Gastroesophageal sphincter (tissue), 3 donors: Measurements from ENCODE around the gene LUC7L.

ENCODE experiments used
- CTCF ChIP-seq, 4 experiments: fragments of 200-600 bp in 2 of 4; fragments of 450-650 bp in 2 of 4; sonication (generic) in 1 of 4; IDR thresholded peaks; one replicate each; pipeline ENCODE4 v1.5.1; 2017 to 2019; ENCODE audit warnings: antibody characterized with exemption in 4 of 4, mild to moderate bottlenecking in 2 of 4, moderate library complexity in 2 of 4
- EP300 ChIP-seq: sonication (generic); formaldehyde crosslinking; IDR thresholded peaks from one replicate; pipeline ENCODE4 v1.6.1; 2017; ENCODE audit warnings: antibody characterized with exemption, mild to moderate bottlenecking
- POLR2A ChIP-seq, 2 donors: fragments of 450-650 bp; IDR thresholded peaks; one replicate each; pipeline ENCODE4 v1.6.1; 2017; ENCODE audit warnings: antibody characterized with exemption in 2 of 2, mild to moderate bottlenecking in 2 of 2, moderate library complexity in 1 of 2
- POLR2AphosphoS5 ChIP-seq: sonication (generic); formaldehyde crosslinking; IDR thresholded peaks from one replicate; pipeline ENCODE4 v1.6.1; 2017; ENCODE audit warnings: antibody characterized with exemption

- TF ChIP-seq CTCF (IDR thresholded peaks at IDR 0.05), result no peak
- no peak for TF ChIP-seq POLR2A (IDR thresholded peaks at IDR 0.05)
- TF ChIP-seq POLR2AphosphoS5, result no peak
- no peak for TF ChIP-seq EP300
Observed at GRCh38 chr16:164827-165538, 64.3 kb downstream of the LUC7L start.
